Aorta (tissue), 5 donors: ENCODE data around the gene NHSL1. TPM values are rescaled to one million over a fixed set of nuclear protein-coding genes. Genes with fewer than 3 reads are reported as not detected.

Source experiments
- ATAC-seq: fragments of 200-7000 bp; cut with Tn5 transposase; one replicate; pipeline ENCODE4 v1.9.1; 2022; ENCODE audit warnings: moderate library complexity; ENCODE audit not compliant: low FRiP score
- DNase-seq, 2 donors: peaks; one replicate each; pipeline ENCODE4 v3.0.0-alpha.2; 2020
- H3K27ac ChIP-seq, 2 donors: one replicate each; pipeline ENCODE4 v1.5.1; 2013; ENCODE audit warnings: low read length in 2 of 2, mild to moderate bottlenecking in 2 of 2, moderate library complexity in 2 of 2, control low read depth in 1 of 2, inconsistent platforms in 1 of 2, low read depth in 1 of 2
- H3K27me3 ChIP-seq, 2 donors: one replicate each; pipeline ENCODE4 v1.6.1; 2013; ENCODE audit warnings: control low read depth in 1 of 2, low read length in 1 of 2, mild to moderate bottlenecking in 1 of 2, moderate library complexity in 1 of 2; ENCODE audit not compliant: insufficient read depth in 2 of 2, control insufficient read depth in 1 of 2
- H3K36me3 ChIP-seq, 2 donors: one replicate each; pipeline ENCODE4 v1.6.1; 2013; ENCODE audit warnings: control low read depth in 1 of 2, low read length in 1 of 2, mild to moderate bottlenecking in 1 of 2; ENCODE audit not compliant: insufficient read depth in 2 of 2, control insufficient read depth in 1 of 2
- H3K4me1 ChIP-seq, 2 donors: one replicate each; pipeline ENCODE4 v1.6.1; 2013; ENCODE audit warnings: low read length in 2 of 2, control low read depth in 1 of 2, mild to moderate bottlenecking in 1 of 2, moderate library complexity in 1 of 2; ENCODE audit not compliant: insufficient read depth in 2 of 2, control insufficient read depth in 1 of 2
- H3K4me3 ChIP-seq, 2 donors: one replicate each; pipeline ENCODE4 v1.5.1; 2013; ENCODE audit warnings: low read length in 2 of 2, control low read depth in 1 of 2, mild to moderate bottlenecking in 1 of 2
- H3K9me3 ChIP-seq: one replicate; pipeline ENCODE4 v1.6.1; 2013; ENCODE audit warnings: mild to moderate bottlenecking, low read length; ENCODE audit not compliant: control insufficient read depth
- WGBS, 2 donors: extraction: QIAGEN DNeasy Blood & Tissue Kit; methylation state at CpG; one replicate each; pipeline ENCODE4 v1.1.7; 2013; 5-methylcytosine and 5-hydroxymethylcytosine counted together
- intact Hi-C, 2 donors: fragments of 100-400 bp; cut with DNase I; formaldehyde crosslinking; loops; one replicate each; pipeline versions ENCODE4 v1.14.2 to v1.15.0; 2022
- polyA plus RNA-seq, 2 donors: library from polyadenylated mRNA; stranded (reverse); fragments of 200-250 nt; gene quantifications; one replicate each; pipeline ENCODE4 v1.2.3, GENCODE V29; 2013
- total RNA-seq, 2 donors: library from RNA; stranded (reverse); fragmentation: NEBNext Ultra II Directional; extraction: Animal tissue kit (Norgen Biotek cat#: 25700); gene quantifications; one replicate each; pipeline ENCODE4 v1.2.1, GENCODE V29; 2021
- donor health status: healthy with polysubstance abuse.
- donor health status: Bipolar disorder and iron deficiency.
- donor health status: DM: no; HTN: no; CAD: no.
- donor health status: DM: no; HTN: no; CAD: no.
- donor health status: DM: yes; HTN: yes; CAD: no.

Gene NHSL1
- total and polyA plus RNA-seq, 4 donors = 0.56 to 25.2 (median 8.1) TPM

GRCh38 chr6:138515657-138516248 lies 16.5 kb upstream of the NHSL1 start:
- no peak for ATAC-seq

GRCh38 chr6:138514860-138515540 lies 15.7 kb upstream of the NHSL1 start:
- Histone ChIP-seq H3K9me3 (peaks cover 2% of the 10 kb centered on the region), H3K4me1 (no peaks in the 10 kb centered on the region), H3K27me3 (no peaks in the 10 kb centered on the region), H3K36me3 (no peaks in the 10 kb centered on the region), H3K27ac (no peak overlapping the region), H3K4me3 (no peak overlapping the region)
- WGBS, 2 donors = 94 to 96% methylated on average over 9 of the region's 9 CpGs
- intact Hi-C loops = loop anchor here (5.0 kb wide), 2 partner anchors 83 to 398 kb away; no protein-coding TSS in a partner anchor
- ATAC-seq (no peak), DNase-seq (no peak)

More at GRCh38 chr6:138515657-138516248, 16.5 kb upstream of the NHSL1 start:
- intact Hi-C loops = loop anchor here (5.0 kb wide), 2 partner anchors 83 to 398 kb away; no protein-coding TSS in a partner anchor
- no peaks in the 10 kb centered on the region for H3K36me3 ChIP-seq
- H3K27ac ChIP-seq = no peak overlapping the region
- H3K9me3 ChIP-seq = peaks cover 2% of the 10 kb centered on the region
- WGBS, 2 donors = 95 to 97% methylated on average over 12 of the region's 12 CpGs
- no peak overlapping the region for H3K4me3 ChIP-seq
- DNase-seq = no peak
- no peaks in the 10 kb centered on the region for H3K27me3 ChIP-seq
- no peaks in the 10 kb centered on the region for H3K4me1 ChIP-seq

- DNase-seq = no peak
- H3K27ac ChIP-seq = no peak overlapping the region
- no peak for ATAC-seq
- H3K36me3 ChIP-seq = no peaks in the 10 kb centered on the region
- H3K4me3 ChIP-seq = no peak overlapping the region
- H3K4me1 ChIP-seq = no peaks in the 10 kb centered on the region
- intact Hi-C loops = loop anchor here in 1 of 2 donors (5.0 kb wide), 1 partner anchor 395 kb away; no protein-coding TSS in a partner anchor
- no peaks in the 10 kb centered on the region for H3K9me3 ChIP-seq
- WGBS, 2 donors = 67 to 74% methylated on average over 8 of the region's 8 CpGs
- H3K27me3 ChIP-seq = no peaks in the 10 kb centered on the region
Measured at GRCh38 chr6:138512609-138513008, 13.3 kb upstream of the NHSL1 start.

GRCh38 chr6:138510093-138510492 lies 10.8 kb upstream of the NHSL1 start:
- no peak for DNase-seq
- Histone ChIP-seq H3K4me1 (no peaks in the 10 kb centered on the region), H3K4me3 (no peak overlapping the region), H3K27ac (no peak overlapping the region), H3K27me3 (no peaks in the 10 kb centered on the region), H3K36me3 (no peaks in the 10 kb centered on the region), H3K9me3 (no peaks in the 10 kb centered on the region)
- 85 to 87% methylated on average over 3 of the region's 3 CpGs for WGBS, 2 donors
- no peak for ATAC-seq
- intact Hi-C loops = loop anchor here in 1 of 2 donors (5.0 kb wide), 1 partner anchor 393 kb away; no protein-coding TSS in a partner anchor

GRCh38 chr6:138509371-138509770 lies 10.1 kb upstream of the NHSL1 start:
- no peaks in the 10 kb centered on the region for H3K27me3 ChIP-seq
- 30 to 37% methylated on average over 6 of the region's 6 CpGs for WGBS, 2 donors
- H3K4me1 ChIP-seq = no peaks in the 10 kb centered on the region
- no peaks in the 10 kb centered on the region for H3K36me3 ChIP-seq
- DNase-seq (peak in 1 of 2 donors; percentile 47), ATAC-seq (no peak)
- intact Hi-C loops = no loop called here
- no peak overlapping the region for H3K27ac ChIP-seq
- no peak overlapping the region for H3K4me3 ChIP-seq
- no peaks in the 10 kb centered on the region for H3K9me3 ChIP-seq

- H3K9me3 ChIP-seq = no peaks in the 10 kb centered on the region
- H3K4me3 ChIP-seq = no peak overlapping the region
- 95 to 98% methylated on average over 2 of the region's 2 CpGs for WGBS, 2 donors
- ATAC-seq = no peak
- no peak overlapping the region for H3K27ac ChIP-seq
- no peaks in the 10 kb centered on the region for H3K36me3 ChIP-seq
- H3K4me1 ChIP-seq = no peaks in the 10 kb centered on the region
- intact Hi-C loops = no loop called here
- no peak for DNase-seq
- H3K27me3 ChIP-seq = no peaks in the 10 kb centered on the region
Measured at GRCh38 chr6:138508676-138508988, 9.3 kb upstream of the NHSL1 start.

GRCh38 chr6:138507977-138508675 lies 8.8 kb upstream of the NHSL1 start:
- Histone ChIP-seq H3K4me3 (no peak overlapping the region), H3K9me3 (no peaks in the 10 kb centered on the region), H3K36me3 (no peaks in the 10 kb centered on the region), H3K27me3 (no peaks in the 10 kb centered on the region), H3K4me1 (no peaks in the 10 kb centered on the region), H3K27ac (no peak overlapping the region)
- DNase-seq (no peak), ATAC-seq (no peak)
- 95% methylated on average over 7 of the region's 7 CpGs for WGBS, 2 donors
- intact Hi-C loops = no loop called here

- Histone ChIP-seq H3K27me3 (no peaks in the 10 kb centered on the region), H3K9me3 (no peaks in the 10 kb centered on the region), H3K36me3 (no peaks in the 10 kb centered on the region), H3K4me3 (no peak overlapping the region), H3K27ac (no peak overlapping the region), H3K4me1 (no peaks in the 10 kb centered on the region)
- intact Hi-C loops = loop anchor here in 1 of 2 donors (5.0 kb wide), 1 partner anchor 273 kb away; no protein-coding TSS in a partner anchor
- 93 to 97% methylated on average over 14 of the region's 14 CpGs for WGBS, 2 donors
- DNase-seq = no peak
- ATAC-seq = no peak
Measured at GRCh38 chr6:138504764-138505689, 5.7 kb upstream of the NHSL1 start.
